ENCODE data around the gene CAMK1D. TPM values are rescaled to one million over a fixed set of nuclear protein-coding genes. Genes with fewer than 3 reads are reported as not detected.
A peak's percentile ranks its signal among the peaks of the same experiment; 100 is the strongest.
"Not testable (repeated sequence)": the region's sequence is repeated elsewhere in the genome, so short reads cannot be mapped to it uniquely, and the experiment has no call there.

The CAMK1D gene
- polyA plus RNA-seq, 1 donor = 11.9 TPM

DNA sequence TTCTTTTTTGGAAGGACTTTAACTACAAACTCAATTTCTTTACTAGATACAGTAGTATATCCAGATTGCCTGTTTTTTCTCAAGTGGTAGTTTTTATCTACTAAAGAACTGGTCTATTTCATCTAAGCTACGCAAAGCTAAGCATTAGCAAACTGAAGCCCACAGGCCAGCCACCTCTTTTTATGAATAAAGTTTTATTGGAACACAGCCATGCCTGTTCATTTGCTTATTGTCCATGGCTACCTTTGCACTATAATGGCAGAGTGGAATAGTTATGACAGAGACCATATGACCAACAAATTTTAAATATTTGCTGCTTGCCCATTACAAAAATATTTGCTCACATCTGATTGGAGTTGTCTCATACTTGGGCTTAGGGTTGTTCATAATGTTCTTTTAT, 168.7 kb downstream of the CAMK1D start:
- DNase-seq = no peak

DNA sequence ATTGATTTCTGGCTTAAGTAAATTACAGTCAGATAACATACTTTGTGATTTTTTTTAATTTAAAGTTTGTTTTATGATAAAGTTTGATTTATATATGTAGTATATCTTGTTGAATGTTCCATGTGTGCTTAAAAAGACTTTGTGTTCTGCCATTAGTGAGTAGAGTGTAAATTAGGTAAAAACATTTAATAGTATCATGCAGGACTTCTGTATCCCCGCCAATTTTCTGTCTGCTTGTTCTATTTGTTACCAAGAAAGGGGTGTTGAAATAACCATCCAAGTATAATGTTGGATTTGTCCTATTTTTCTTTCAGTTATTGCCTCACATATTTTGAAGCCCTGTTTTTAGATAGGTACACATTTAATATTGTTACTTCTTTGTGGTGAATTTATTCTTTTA, 172.1 kb downstream of the CAMK1D start:
- no peak for DNase-seq

DNA sequence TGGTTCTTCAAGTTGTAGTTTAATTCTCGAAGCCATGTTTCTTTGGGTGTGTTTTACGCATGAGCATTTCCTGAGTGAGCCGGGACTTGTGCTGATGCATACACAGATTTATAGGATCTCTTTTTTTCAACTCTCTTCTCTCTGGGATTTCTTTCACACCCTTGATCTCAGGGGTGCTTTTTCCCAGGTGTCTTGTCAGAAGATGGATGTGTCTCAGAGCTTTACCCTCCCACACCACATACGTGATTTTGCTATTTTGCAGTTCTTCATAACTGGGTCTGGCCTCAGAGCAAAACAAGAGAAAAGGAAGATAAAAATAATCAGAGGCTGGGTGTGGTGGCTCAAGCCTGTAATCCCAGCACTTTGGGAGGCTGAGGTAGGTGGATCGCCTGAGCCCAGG, 177.0 kb downstream of the CAMK1D start:
- DNase-seq = no peak

DNA sequence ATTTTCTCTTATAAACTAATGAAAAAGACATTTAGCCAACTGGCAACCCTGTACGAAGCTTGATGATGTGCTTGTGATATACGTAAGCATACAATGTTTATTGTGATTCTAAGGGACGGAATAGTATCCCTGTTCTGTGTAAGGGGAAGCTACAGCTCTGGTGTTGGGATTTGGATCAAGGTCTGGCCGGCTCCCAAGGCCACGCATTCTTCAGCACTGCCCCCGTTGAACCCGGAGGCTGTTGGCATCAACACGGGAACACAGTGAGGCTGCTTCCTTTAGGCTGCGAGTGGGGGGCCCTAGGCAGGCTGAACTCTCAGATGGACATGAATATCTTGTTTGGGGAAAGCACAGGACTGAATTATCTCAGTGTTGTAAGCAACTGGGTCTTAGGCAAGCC, 180.6 kb downstream of the CAMK1D start:
- no peak for DNase-seq

DNA sequence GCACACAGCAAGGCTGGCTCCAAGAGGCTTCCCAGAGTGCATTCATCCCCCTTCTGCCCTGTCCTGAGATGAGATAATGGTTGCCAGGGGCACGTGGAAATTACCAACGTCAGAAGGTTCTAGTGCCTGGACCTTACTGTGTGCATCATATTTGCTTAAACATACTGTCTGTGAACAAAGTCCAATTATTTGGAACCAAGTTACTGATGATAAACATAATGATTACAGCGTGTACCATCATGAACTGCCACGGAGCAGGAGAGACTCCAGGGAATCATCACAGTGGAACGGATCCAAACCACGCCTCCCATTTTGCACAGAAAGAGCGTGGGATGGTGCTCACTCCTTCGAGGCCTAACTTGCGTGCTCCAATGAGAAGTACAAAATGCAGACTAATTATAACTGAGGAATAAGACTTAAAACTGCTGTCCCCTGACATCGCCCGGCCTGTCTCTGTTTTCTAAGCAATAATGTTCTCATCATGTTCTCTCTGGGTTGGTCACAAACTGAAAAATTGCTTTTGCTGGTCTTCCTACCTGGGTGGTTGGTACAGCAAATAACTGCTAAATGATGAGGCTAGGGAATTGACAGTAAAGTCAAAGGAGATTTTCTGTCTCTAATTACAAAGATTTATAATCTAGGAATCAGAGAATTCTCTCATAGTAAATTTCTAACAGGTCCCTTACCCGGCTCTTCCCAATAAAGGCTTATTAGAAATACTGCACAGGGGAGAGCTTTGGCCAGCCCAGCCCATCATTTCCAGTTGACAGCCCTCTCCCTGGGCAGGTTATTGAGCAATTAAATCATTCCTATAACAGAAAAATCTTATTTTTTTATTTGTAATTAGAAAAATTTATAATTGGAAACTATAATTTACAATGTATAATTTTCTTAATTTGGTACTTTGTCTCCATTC, 182.2 kb downstream of the CAMK1D start:
- no peak for DNase-seq

DNA sequence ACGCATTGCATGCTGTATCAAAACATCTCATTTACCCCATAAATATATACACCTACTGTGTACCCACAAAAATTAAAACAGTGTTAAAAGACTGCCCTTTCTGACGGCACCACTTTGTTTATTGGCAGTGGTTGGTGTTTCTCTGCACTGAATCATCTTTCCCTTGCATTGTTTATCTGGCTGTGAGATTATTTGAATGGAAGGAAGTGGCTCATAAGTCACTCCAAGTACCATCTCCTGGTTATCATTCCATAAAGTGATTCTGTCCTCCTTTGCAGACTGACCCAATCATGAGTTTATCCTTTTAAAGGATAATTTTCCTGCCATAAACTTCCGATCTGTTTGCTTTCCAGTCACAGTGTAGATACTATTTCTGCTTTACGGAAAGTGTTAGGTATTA, 183.8 kb downstream of the CAMK1D start:
- no peak for DNase-seq

DNA sequence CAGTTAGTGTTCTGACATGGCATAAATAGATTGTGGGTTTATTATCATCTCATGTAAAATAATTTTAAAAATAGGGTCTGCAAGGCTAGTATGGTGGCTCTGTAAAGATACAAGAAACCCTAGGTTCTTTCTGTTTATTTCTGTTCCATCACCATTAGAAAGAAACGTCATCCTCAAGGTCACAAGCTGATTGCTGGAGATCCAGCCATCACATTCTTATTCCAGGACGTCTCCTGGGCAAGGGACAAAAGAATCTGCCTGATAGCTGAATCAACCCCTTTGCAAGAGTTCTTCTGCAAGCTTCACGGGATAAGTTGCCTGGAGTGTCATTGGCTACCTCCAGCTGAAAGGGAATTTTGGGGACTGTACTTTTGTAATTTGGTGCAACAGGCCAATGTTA, 184.4 kb downstream of the CAMK1D start:
- no peak for DNase-seq

DNA sequence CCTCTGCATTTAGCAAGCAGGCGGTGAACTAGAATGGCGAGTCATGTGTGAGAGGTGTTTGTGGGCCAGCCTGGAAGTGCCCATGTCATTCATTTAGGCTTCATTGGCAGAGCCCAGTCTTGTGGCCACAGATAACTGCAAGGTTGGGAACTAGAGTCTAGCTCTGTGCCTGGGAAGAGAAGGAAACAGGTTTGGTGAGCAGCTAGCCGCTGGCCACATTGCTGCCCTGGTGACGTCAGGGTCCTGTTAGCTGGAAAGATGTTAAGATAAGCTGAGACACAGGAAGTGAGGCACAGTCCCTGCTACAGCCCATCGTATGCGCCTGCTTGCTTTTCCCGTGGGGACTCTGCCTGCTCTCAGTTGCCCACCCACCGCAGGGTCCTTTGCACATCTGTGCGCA, 185.5 kb downstream of the CAMK1D start:
- no peak for DNase-seq

DNA sequence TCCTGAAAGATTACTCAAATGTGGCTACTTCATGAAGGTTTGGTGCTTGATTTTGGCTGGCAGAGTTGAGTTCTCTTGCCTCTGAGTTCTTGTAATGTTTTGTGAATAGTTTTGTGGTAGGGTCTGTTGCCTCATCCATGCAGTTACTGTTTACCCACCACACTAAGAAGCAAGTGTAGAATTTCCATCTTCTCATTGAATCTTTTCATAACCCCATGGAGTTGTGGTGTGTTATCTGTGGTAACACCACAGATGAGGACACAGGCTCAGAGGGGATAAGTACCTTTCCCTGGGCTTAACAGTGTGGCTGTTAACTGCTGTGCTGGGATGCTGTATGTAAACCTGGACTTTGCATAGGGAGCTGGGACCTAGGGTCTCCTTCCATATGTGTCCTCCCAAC, 186.3 kb downstream of the CAMK1D start:
- no peak for DNase-seq

DNA sequence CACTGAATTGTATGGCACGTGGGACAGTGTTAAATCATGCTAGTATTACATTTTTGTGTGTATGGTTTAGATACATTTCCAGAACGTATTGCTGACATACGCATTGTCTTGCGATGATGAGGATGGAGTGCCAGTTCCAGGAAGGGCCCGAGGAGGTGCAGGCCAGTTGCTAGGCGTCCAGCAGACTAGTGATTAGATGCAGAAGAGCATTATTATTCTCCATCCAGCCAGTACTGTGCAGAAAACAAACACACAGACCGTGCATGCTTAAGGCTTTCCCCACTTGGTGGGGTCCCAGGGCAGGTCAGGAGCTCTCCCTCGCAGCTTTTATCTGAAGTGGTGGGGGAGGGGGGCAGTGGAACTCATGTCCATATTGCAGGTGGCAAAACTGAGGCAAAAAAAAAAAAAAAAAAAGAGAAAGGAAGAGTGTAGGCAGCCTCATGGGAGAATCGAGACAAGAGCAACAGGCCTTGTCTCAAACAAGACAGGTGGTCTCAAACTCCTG, 189.2 kb downstream of the CAMK1D start:
- no peak for DNase-seq

DNA sequence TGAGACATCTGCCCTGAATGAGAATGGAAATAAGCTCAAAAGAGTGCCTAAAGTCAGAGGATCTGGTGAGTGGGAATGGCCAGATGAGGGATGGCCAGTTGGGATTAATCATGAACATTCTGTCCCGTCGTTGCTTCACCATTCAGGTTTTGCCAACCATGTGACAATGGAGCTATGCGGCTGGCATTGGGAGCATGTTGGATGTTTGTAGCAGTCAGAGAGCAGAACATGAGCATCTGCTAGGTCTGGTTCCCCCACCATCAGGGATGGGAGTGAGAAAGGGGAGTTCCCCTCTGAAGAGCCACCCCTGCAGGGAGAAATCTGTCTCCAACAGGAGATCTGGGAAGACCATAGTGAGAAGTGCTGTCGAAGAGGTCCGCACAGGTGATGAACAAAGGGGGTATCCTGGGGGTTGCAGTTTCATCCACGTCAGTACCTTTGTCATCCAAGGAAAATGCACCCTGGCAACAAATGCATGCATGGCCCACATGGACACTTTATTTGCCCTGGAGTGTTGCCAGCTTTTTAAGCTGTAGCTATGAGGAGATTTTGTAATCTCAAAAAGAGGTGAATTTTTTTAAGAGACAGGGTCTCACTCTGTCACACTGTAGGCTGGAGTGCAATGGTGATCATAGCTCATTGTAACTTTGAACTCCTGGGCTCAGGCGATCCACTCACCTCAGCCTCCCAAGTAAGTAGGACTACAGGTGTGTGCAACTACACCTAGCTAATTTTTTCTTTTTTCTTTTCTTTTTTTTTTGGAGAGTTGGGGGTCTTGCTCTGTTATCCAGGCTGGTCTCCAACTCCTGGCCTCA, 190.2 kb downstream of the CAMK1D start:
- no peak for DNase-seq

DNA sequence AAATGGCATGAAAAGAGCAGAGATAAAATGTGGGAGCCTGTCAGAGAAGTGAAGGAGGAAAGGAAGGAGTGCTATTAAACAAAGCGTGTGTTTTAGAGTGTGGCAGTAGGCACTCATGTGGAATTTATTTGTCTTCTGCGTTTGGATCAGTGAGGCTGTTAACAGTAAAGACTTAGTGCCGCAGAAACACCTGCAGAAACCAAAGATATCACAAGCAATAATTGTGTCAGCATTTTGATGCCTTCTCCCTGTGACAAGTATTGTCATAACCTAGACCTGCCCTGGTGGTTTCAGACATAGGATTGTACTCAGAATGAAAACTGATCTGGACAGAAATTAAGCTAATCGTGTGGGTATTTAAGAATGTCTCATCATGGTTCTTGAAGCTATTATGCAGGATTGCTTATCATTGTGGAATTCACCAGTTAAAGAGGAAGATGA, 191.0 kb downstream of the CAMK1D start:
- DNase-seq = no peak

DNA sequence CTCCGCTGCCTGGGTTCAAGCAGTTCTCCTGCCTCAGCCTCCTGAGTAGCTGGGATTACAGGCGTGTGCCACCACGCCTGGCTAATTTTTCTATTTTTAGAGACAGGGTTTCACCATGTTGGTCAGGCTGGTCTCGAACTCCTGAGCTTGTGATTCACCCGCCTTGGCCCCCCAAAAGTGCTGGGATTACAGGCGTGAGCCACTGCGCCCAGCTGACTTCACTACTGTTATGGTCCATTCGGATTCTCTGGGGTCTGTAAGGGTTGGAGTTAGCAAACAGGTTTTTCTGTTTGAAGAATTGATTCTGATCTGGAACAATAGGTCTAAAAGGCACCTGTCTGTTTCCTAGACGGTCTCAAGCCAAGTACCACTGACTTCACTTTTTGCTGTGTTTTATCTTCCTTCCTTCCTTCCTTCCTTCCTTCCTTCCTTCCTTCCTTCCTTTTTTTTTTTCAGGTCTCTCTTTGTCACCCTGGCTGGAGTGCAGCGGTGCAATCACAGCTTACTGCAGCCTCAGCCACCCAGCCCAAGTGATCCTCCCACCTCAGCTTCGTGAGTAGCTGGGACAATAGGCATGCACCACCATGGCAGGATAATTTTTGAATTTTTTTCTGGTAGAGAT, 192.2 kb downstream of the CAMK1D start:
- DNase-seq = no peak

DNA sequence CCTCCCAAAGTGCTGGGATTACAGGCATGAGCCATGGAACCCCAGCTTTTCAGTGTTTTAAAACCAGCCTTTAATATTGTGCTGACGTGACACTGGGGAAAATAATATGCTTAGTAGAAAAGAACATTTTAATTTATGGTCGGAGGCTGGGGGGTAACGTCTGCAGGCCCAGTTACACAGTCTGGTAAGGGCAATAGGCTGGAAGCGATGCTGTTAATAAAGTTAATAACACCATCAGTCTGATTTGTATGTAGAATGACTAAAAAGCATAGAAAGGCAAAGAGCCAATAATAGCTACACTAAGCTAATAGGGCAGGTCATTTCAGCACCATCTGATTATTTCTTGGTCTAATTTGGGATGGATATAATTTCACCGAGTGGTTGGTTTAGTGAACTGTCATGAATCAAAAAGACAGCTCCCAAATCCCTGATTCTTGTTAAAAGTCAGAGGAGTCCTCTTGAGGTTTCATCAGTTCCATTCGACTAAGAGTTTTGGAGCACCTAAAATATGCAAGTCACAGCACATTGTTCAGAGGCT, 192.9 kb downstream of the CAMK1D start:
- DNase-seq = no peak

DNA sequence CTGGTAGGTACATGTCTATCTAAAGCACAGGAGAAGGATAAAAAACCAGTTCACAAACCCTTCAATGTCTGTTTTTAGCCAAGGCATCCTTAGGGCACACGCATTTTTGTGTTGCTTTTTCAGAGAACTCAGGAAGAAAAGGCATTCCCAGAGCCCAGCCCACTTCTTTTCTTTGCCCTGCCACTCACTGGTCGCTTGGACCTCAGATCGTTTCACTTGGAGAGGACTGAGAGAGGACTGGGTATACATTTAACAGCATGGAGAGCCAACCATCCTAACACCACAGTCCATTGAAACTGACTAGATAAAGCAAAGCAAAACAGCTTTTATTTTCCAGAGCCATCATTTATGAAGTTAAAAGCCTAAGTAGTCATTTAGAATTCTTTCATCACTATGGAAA, 194.2 kb downstream of the CAMK1D start:
- DNase-seq = no peak

DNA sequence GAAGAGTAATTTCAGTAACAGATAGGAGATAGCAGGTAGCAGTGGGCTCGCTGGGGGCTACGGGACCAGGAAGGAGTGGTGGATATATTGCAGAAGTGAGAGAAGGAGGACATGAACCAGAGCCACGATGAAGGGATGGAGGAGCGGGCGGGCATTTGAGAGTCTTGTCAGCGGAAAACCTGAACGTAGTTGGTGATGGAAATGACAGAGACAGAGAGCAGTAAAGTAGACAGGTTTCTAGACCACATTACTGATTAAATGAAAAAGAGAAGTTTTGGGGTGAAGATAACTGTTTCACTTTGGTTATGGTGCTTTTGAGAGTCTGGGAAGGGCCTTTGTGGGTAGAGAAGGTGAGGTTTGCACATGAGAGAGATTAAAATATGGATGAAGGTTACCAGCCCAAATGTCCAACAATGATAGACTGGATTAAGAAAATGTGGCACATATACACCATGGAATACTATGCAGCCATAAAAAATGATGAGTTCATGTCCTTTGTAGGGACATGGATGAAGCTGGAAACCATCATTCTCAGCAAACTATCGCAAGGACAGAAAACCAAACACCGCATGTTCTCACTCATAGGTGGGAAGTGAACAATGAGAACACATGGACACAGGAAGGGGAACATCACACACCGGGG, 196.9 kb downstream of the CAMK1D start:
- DNase-seq = not testable (repeated sequence)

DNA sequence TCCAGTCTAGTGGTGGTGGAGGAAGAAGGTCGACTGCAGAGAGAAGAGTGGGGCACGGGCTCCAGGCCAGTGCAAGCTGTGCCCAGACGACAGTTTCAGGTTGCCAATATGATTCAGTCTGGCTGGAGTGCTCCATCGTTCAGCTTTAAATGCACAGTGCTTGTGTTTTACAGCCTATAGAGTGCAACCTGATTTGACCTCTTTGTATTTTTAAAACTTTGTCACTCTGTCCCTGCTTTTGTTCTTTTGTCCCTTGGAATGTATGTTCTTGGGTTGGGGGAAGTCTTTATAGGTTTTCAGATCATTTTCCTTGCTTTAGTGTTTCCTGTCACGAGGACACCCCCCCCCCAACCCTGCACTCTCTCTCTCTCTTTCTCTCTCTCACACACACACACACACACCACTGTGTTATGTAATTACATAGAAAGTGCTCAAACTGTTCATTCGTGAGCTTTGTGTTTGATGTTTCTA, 198.0 kb downstream of the CAMK1D start:
- no peak for DNase-seq

DNA sequence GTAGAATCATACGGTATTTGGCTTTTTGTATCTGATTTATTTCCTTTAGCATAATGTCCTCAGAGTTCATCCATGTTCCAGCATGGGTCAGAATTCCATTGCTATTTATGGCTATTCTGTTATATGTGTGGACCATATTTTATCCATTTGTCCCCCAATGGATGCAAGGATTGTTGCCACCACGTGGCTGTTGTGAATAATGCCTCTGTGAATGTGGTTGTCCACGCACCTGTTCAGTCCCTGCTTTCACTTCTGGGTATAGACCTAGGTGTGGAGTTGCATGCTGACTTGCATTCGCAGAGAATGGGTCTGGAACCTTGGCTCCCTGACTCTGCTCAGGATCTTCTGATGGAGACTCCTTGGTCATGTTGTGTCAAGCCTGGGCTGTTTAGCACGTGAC, 199.9 kb downstream of the CAMK1D start:
- DNase-seq = no peak

DNA sequence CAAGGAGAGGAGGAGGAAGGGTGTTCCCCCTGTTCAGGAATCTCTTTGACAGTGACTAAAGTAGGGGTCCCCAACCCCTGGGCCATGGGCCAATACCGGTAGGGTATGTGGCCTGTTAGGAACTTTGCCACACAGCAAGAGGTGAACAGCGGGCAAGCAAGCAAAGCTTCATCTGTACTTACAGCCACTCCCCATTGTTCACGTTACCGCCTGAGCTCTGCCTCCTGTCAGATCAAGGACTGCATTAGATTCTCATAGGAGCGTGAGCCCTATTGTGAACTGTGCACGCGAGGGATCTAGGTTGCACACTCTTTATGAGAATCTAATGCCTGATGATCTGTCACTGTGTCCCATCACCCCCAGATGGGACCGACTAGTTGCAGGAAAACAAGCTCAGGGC, 201.6 kb downstream of the CAMK1D start:
- DNase-seq = no peak

DNA sequence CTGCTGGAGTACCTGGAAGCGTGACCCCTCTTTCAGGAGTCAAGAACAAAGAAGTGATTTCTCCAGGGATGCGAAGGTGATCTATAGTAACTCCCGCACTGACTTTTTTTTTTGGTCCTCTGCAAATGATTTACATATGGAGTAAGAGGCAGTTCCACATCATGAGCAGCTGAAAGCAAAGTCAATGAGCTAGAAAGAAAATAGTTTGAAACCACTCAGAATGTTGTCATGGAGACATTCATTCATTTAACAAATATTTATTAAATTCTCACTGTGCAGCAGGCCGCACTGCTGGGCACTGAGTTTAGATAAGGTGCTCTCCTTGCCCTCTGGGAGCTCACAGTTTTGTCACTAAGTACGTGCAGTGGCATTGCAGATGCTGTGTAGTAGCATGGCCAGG, 206.7 kb downstream of the CAMK1D start:
- DNase-seq = peak; percentile 64

DNA sequence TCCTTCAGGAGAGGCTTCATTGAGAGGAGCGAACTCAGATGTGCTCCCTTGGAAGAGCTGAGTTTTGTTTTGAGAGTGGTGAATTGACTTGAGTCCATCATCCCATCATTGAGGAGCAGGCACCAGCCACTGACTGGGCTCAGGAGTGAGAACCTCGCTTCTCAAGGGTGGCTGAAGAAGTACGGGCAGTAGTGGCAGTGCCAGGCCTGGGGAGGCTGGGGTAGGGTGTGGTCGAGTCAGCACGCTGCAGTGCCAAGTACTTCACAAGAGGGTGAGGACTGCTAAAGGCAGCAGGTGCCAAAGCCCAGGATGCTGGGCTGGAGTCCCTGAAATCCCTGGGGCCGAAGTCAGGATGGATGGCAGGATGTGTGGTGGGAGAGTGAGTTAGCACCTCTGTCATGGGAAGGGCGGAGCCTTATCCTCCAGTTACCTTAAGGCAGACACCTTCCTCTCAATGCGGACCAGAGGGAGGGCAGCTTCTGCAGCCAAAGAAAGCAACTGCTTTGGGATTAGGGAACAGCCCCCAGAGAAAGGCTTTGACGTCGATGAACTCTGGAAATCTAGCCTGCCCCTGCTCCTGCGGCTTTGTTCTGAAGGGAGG, 210.3 kb downstream of the CAMK1D start:
- no peak for DNase-seq

Measured in left kidney (tissue), 2 donors.